Activated T-helper 9 cell treated with anti-CD3 and anti-CD28 coated beads, Interleukin-2, amount 50 U/mL, for 16 hours (primary cell): ENCODE data around the gene RBP3.

Experiments
- DNase-seq: peaks from one replicate; pipeline ENCODE4 v3.0.0-alpha.2; 2020; ENCODE audit warnings: low read depth

The RBP3 gene

DNA sequence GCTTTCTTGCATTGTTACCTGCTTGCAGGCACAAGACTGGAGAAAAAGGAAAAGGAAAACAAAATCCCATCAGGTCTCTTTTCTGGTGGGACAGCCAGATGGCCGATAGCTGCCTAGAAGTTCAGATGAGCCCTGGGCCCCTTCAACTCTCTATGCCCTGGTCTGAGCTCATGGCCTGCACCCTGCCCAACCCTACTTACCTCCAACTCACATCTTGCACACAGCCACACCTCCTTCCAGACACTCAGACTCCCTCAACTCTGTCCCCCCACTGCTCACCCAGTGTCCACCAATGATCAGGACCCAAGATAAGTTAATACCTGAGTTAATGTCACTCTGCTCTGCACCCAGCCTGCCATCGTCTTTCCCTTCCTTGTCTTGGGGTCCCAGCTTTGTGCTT is 10.9 kb downstream of the RBP3 start:
- no peak for DNase-seq

DNA sequence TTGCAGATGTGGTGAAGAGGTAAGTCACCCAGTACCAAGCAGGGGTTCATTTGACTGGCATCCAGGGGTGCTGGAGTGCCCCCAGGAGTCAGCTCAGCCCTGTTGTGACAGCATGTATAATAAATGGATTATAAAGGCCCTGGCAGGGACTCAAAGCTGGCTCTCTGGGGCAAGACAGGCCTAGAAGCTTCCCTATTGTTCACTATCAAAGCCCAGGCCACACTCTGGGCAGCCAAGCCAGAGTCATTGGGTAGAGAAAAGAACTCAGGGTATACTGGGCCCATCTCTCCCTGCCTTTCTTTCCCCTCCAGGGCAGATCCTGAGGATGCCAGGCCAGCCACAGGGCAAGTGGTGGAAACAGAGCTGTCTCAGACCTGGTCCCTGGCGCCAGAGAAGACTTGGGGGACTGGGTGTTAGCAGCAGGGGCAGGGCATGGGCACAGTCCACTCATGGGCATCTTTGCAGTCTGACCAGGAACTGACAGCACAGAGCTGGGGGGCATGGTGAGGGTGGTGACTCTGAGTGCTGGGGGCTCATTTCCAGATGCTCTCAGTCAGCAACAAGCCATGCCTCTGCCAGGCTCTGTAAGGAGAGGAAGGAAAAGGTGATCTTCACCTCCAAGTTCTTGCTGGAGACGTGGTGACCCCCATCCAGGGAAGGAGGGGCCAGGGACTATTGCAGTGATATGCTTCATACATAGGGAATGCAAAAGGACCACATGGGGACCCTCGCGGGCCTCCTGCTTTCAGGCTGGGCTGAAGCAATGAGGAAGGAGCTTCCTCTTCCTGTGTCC is 11.7 kb downstream of the RBP3 start:
- no peak for DNase-seq

DNA sequence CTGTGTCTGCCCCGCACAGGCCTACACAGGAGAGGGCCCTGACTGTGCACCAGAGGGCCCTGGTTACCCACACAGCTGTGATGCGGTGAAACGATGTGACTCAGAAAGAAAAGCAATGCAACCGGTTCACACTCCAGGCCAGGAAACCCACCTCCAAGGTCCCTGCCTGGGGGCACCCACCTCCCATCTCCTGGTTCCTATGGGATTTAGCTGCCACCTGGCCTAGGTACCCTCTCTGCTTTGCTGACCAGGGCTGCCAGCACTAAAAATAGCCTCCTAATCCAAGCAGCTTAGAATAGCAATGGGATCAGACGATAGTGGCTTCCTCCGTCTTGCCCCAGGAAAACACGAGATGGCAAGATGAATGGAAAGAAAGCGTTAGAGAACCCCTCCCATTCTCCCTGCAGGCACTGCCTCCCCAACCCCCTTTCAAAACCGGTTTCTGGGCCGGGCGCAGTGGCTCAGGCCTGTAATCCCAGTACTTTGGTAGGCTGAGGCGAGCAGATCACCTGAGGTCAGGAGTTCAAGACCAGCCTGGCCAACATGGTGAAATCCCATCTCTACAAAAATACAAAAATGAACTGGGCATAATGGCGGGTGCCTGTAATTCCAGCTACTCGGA is 12.4 kb downstream of the RBP3 start:
- DNase-seq, result no peak

DNA sequence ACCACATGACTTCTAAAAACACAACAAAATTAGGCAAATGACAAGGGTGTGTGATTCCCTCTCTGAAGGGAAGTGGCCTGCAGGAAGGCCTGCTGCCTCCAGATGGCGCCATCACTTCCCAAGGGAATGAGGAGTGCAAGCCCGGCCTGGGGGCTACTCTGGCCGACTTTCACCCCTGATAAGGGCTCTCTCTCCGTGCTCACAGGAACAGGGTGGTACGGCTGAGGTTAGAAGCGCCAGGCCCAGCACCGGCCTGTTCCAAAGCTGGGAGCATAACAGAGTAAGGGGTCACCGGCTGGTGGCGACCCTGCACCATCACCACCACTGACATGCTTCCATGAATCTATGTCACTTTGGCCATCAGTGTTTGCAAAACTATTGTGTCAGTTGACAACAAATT is 13.1 kb downstream of the RBP3 start:
- no peak for DNase-seq

DNA sequence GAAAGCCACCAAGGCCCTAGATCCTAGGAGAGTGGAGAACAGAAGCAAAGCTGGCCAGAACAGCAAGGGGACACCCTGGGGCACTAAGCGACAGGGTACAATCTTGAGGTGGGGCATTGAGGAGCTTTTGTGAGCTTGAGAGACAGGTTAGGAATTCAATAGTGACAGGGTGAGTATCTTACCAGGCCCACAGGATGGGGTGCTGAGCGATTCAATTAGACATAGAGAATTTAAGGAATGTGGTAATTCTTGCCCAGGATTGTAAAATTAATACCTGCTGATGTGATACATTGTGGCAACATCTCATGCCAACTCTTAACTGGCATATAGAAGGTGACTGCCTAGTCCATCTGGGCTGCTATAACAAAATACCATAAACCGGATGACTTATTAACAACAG is 14.0 kb downstream of the RBP3 start:
- DNase-seq, result no peak

DNA sequence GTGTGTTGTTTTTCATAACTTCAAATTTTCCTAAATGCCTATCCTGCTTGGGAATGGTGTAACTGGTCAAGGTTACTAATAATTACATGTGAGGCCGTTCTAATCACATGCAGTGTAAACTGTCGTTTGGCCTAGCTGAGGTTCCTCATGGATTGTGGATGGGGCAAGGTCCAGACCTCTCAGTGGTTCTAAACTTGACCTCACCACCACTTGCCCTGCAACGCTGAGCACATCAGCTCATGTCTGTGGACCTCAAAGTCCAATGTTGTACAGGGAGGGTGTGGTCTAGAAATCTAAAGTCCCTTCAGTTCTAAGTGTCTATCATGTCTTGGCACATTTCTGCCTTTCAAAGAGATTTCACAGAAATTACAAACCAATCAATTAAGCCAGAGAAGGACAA is 15.6 kb downstream of the RBP3 start:
- DNase-seq, result no peak

DNA sequence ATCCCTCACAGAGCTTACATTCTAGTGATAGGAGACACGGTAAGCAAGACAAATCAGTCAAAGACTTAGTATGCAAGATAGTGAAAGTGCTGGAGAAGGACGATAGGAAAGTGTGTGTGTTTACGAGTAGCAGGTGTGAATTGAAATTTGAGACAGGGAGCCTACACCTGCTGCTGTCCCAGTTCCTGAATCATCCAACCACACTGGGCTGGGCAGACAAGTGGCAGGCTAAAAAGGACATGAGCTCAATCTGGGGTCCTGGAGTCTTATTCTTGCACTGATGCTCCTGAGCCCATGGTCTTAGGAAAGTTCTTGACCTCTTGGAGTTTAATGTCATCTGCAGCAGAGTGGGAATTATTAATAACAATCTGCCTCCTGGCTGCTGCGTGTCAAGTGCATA is 16.2 kb downstream of the RBP3 start:
- no peak for DNase-seq

DNA sequence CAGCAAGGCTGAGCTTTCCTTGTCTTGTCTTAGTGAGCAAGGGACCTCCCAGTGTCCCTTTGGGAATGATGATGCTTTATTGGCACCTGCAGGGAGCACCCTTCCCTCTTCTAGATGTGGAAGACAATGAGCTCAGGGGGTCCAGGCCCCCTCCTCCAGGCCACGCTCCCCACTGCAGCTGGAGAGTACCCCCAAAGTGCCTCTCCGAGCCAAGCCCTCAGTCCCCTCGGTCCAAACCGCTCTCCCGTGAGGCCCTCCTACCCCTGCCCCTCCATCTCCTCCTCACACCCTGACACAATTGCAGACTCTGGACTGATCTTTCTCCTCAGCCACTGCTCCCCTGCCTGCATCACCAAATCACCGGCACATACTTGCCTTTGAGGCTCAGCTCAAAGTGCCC is 16.7 kb downstream of the RBP3 start:
- DNase-seq, result no peak

DNA sequence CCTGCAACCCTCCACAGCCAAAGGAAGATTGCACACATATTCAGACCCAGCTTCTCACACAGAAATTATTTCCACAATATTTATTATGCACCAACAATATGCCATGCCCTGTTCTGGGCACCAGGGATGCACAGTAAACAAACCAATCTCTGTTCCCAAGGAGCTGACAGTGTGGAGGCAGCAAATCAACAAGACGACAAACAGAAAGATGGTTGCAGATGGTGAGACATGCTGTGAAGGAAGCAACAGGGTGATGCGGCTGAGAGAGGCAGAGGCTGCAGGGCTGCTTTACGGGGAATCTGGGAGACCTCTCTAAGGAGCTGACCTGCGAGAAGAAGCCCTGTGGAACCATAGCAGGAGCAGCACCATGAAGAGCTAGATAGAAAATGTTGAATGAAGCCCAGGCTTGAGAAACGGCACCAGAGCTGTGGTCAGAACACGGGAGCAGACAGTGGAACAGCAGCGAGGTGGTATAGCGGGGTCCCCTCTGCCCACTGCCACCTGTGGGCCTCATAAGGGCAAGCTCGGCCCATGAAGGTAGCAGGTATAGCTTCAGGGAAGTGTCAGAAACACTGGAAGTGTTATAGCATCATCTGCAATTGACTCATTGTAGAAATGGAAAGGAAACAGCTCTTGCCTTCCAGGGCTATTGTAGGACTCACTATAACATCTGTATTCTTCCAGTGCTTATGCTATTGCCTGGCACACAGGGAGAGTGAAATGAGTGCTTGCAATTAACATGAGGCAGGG is 17.4 kb downstream of the RBP3 start:
- no peak for DNase-seq

DNA sequence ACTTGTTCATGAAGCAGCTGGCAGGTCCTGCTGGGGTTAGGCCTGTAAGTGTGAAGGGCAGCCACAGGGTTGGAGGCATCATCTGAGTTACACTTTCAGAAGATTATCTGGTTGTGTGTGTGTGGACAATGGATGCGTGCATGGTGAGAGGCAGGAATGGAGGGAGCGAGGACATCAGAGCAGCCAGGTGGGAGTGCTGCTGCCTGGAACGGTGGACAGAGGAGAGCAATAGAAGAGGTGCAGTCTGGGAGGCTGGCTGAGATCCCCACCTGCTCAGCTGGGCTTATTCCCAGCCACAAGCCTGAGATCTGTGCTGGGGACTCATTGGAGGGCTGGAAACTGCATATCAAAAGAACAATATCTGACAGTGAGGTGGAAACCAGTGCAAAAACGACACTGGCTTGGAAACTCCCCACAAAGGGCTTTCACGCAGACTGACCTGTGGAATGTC is 18.0 kb downstream of the RBP3 start:
- no peak for DNase-seq

DNA sequence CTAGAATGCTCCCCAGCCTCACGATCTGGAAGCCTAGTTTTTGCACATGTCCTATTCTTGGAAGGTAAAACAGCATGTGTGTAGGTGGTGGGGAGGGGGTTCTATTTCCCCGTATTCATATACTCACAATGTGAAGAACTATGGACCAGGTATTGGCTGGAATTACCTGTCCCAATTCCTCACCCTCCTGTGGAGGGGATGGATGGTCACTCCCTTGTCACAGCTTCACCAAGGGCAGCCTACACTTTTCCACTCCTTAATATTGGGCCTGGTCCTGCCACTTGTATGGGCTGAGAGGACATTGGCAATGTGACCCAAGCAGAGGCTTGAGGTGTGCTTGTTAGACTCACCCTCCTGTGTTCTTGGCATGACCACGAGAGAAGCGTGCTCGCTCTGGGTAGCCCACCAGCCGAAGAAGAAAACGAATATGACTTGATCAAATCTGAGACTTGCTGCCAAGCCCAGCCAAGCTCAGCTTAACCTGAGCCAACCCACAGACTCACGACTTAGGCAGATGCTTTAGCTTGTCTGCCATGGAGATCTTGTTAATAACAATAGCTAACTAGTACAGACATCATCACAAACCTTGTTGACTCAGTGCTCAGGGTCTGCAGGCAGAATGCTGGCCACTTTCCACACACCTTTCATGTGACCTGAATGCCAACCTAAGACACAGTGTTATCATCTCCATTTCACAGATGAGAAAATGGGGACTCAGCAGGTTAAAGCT is 18.7 kb downstream of the RBP3 start:
- no peak for DNase-seq

DNA sequence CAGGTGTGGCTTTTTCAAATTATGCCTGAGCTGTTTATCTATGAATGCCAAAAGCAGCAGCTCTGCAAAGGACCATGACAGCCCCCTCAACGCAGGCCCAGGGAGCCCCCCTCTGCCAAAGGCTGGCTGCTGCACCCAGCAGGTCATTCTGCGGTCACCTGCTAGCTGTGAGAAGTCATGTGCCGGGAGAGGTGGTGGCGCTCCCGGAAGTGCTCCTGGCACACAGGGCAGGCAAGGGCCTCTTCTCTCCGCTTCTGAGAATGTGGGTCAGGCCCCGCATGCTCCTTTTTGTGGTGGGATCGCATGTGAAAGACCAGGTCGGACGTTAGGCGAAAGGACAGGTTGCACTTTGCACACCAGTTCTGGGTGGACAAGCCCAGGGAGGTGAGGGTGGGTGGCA is 19.5 kb downstream of the RBP3 start:
- DNase-seq, result no peak

DNA sequence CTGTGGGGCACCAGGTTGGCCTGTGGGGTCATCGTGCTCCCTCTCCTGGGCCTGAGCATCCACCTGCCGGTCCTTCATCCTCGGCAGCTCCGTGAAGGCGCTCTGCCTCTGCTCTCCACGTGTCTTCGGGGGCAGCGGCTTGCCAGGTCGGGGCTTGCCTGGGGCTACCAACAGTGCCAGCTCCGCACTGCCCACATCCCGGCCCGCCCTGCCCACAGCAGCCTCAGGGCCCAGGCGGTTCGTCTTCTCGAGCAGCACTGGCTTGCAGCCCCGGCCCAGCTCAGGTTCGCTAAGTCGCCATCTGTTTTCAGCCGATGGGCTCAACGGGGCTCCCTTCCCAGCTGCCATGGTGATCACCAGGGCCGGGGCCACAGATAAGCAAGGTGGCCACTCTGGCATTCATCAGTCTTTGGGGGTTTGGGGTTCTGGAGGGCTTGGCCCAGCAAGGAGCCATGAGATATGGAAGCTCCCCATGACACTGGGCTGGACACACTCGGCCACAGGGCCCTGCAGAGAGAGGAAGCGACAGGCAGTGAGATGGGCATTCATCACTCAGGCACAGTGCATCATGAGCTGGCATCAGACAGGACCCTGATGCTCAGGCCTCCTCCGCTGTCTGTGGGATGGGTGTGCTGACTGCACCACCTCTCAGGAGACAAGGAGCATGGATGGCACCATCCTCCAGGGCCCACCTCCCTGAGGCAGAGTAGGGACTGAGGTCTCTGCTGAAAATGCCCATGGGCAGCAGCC is 20.4 kb downstream of the RBP3 start:
- DNase-seq, result no peak

DNA sequence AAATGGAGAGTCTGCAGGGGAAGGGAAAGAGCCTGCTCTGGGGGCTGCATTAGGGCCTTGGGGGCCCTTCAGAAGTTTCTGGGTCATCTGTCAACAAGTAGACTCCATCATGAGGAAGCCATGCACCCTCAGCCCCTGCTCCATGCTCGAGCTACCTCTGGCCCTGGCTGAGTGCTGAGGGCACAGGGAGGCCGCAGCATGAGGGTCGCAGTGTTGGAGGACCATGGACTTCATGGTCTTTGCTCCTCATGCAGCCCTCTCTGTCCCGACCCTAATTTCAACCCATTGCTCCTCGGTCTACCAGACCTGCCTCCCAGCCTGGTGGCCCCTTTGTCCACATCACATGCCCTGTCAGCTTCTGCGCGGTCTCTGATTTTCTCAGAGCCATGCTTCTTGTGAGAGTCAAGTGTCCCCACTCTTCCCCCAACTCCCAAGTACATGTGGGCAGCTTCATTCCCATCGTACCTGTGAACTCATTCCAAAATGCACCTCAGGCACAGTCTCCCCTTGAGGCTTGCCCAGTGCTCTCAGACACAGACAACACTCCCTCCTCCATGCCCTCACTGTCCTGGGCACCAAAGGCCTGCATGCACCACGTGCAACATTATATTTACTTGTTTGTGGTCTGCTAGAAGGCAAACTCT is 21.2 kb downstream of the RBP3 start:
- DNase-seq, result no peak

DNA sequence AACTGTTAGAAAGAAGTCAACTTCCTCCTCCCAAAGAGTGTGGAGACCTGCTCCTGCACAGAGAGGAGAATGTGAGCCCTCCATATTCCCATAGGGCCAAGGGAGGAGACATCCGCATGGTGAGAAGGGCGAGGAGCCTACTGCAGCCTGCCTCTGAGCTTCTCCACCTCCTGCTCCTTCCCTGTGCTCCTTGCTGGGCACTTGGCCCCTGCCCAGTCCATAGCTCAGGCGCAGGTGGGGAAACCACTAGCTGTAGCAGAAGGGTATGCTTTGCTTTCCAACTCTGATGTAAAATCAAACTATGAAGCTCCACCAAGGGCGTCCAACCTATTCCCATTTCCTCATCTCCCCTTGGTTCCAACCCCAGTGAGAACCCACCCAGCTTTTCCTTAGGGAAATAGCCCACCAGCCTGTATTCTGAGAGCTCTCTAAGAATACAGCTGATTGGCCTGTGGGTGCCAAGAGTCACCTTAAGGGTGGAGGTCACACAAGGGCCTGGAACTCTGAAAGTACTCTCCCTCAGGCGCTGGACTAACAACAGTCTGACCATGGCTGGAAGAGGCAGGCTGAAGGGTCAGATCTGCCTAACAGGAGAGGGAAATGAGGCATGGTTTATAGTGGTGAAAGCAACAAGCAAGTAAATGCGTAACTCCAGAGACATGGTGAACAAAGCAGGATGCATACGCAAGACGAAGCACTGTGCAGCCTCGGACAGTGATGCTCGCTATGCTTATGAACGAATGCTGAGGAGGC is 22.0 kb downstream of the RBP3 start:
- DNase-seq, result no peak

DNA sequence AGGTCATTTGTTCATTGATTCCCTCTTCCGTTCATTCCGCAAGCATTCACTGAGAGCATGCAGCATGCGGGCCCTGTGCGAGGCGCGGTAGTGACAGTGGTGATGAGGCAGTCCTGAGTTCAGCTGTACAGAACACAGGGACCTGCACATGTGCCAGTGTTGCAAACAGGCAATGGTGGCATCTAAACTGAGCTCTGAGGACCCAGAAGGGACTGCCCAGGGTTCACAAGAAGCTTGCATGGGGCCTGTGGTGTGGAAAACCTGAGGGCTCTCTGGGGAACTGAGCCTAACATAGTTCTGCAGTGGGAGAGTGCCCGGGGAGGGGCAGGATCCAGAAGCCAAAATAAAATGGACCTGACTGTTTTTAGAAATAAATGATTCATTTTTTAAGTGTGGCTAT is 22.7 kb downstream of the RBP3 start:
- DNase-seq, result no peak

DNA sequence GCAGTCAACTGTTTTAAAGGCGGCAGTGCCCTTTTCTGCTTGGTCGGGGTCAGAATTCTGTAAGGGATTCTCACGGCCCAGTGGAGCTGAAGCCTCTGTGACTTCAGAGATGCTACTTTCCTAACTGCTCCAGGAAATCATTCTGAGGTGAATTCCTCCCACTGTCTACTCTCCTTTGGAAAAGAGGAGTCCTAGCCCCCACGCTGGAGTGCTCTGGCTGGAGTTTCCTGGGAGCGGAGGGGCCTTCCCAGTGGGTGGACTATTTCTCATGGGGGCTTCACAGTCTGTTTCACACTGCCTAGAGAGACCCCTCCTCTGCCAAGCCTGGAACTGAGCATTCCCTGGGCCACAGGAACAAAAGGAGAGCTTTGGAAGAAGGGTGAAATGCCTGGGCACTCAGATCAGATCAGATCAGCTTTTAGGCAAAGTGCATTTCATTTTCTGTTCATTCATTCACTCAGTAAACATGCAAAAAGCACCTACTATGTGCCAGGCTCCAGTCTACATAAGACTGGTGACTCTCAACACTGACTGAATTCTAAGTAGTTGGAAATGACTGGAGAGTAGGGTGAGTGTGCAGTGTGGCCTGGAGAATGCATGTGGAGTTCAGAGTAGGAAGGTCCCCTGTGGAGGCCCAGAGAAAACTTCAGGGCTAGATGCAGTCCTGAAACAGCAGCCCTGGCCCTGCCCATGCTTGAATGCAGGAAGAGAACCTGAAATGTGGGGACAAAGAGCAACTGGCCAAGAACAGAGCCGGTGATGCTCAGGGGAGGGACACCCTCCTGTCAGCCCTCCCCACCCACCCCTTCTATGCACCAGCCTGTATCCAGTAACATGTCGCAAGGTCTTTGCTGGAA is 23.7 kb downstream of the RBP3 start:
- no peak for DNase-seq

DNA sequence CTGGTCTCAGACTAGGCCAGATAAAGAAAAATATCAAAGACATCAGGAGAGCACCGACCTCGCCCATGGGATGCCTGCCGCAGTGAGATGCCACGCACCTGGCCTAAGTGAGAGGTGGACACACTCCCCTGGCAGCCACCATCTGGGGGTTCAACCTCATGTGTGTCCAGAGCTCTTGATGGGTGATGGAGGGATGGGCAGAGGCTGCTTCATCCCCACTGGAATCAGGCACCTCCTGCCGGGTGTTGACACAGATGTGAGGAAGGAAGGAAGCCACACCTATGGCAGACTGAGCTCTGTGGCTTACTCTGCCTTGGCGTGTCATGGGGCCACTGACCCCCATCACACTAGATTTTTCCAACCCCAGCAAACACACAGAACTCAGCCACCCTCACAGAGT is 24.6 kb downstream of the RBP3 start:
- no peak for DNase-seq
